Stimulated activated CD4-positive, alpha-beta T cell treated with anti-CD3 and anti-CD28 coated beads, Interleukin-4, amount 100 ng/mL, for 1 hour (primary cell): ENCODE results near the gene WDR20.

ENCODE experiments used
- DNase-seq: peaks from one replicate; pipeline ENCODE4 v3.0.0-alpha.2; 2020

Gene WDR20

GRCh38 chr14:102246071-102246470 is 106.4 kb downstream of the WDR20 start:
- no peak for DNase-seq

GRCh38 chr14:102248121-102248520 is 108.4 kb downstream of the WDR20 start:
- no peak for DNase-seq

- DNase-seq = no peak
These were observed 109.3 kb downstream of the WDR20 start for GRCh38 chr14:102249041-102249440.

- no peak for DNase-seq
These were observed 110.3 kb downstream of the WDR20 start for GRCh38 chr14:102249981-102250380.

GRCh38 chr14:102250636-102251035 is 110.9 kb downstream of the WDR20 start:
- DNase-seq = no peak

- no peak for DNase-seq
These were observed 111.5 kb downstream of the WDR20 start for GRCh38 chr14:102251161-102251560.

- DNase-seq = no peak
These were observed 113.4 kb downstream of the WDR20 start for GRCh38 chr14:102252834-102253801.

GRCh38 chr14:102255401-102256190 is 115.9 kb downstream of the WDR20 start:
- no peak for DNase-seq

GRCh38 chr14:102256716-102257115 is 117.0 kb downstream of the WDR20 start:
- no peak for DNase-seq

GRCh38 chr14:102258136-102258535 is 118.4 kb downstream of the WDR20 start:
- no peak for DNase-seq
